K562 (cell line): ENCODE data around the gene CAPN2. TPM values are rescaled to one million over a fixed set of nuclear protein-coding genes. Genes with fewer than 3 reads are reported as not detected.
A peak's percentile ranks its signal among the peaks of the same experiment; 100 is the strongest.

Experiments used
- ASH1L ChIP-seq: fragments of 450-650 bp; IDR thresholded peaks from 2 replicates; pipeline ENCODE4 v1.6.1; 2018; ENCODE audit warnings: borderline replicate concordance, mild to moderate bottlenecking, low read depth; ENCODE audit not compliant: partially characterized antibody
- C11orf30 ChIP-seq: fragments of 450-650 bp; IDR thresholded peaks from 2 replicates; pipeline ENCODE4 v1.6.1; 2016; ENCODE audit warnings: low read depth, mild to moderate bottlenecking
- ETV5 ChIP-seq: sonication (generic); formaldehyde crosslinking; IDR thresholded peaks from 2 replicates; pipeline ENCODE4 v1.4.0; 2020; ENCODE audit warnings: low read depth, mild to moderate bottlenecking, missing genetic modification reagents
- HCFC1 ChIP-seq: IDR thresholded peaks from 2 replicates; pipeline ENCODE4 v1.6.1; 2012; ENCODE audit warnings: low read depth, low read length, improper control_type of control experiment
- HDAC6 ChIP-seq: IDR thresholded peaks from 2 replicates; pipeline ENCODE4 v1.6.1; 2012; ENCODE audit warnings: low read depth, mild to moderate bottlenecking, control low read depth, inconsistent platforms, low read length, moderate library complexity
- HMGN3 ChIP-seq: IDR thresholded peaks from 2 replicates; pipeline ENCODE4 v1.6.1; 2011; ENCODE audit warnings: borderline replicate concordance, low read depth, mild to moderate bottlenecking, mixed read lengths, low read length; ENCODE audit not compliant: insufficient read length; ENCODE audit errors: extremely low read depth
- L3MBTL2 ChIP-seq: fragments of 450-650 bp; IDR thresholded peaks from 2 replicates; pipeline ENCODE4 v1.6.1; 2016; ENCODE audit warnings: mild to moderate bottlenecking, moderate library complexity
- POLR3G ChIP-seq: IDR thresholded peaks from 2 replicates; pipeline ENCODE4 v1.6.1; 2011; ENCODE audit not compliant: insufficient read length, insufficient replicate concordance; ENCODE audit errors: extremely low read depth
- RBBP5 ChIP-seq: fragments of 200-600 bp; sonication (generic); IDR thresholded peaks from 2 replicates; pipeline ENCODE4 v1.6.1; 2012; ENCODE audit warnings: borderline replicate concordance, mild to moderate bottlenecking, low read length, control low read depth, inconsistent platforms; ENCODE audit not compliant: insufficient read depth, poor library complexity, severe bottlenecking
- RBM22 ChIP-seq: fragments of 200-400 bp; formaldehyde crosslinking; IDR thresholded peaks from 2 replicates; pipeline ENCODE4 v1.6.1; 2018; ENCODE audit warnings: low read length, low read depth; ENCODE audit not compliant: poor library complexity, severe bottlenecking
- ZNF146 ChIP-seq: IDR thresholded peaks from one replicate; pipeline ENCODE4 v1.6.1; 2018; ENCODE audit warnings: missing compliant biosample characterization; ENCODE audit not compliant: unreplicated experiment
- ZNF507 ChIP-seq: conservative IDR thresholded peaks from 2 replicates; pipeline ENCODE4 v1.6.1; 2017; ENCODE audit warnings: missing genetic modification characterization, missing compliant biosample characterization
- polyA plus RNA-seq, 8 experiments: library from polyadenylated mRNA; depleted of rRNA in 4 of 8; stranded (reverse) in 5 of 8; unstranded in 3 of 8; fragments of >200 nt; fragmentation: Nextera tagmentation in 2 of 8; fragmentation: Illumina TruSeq in 1 of 8; extraction: Ambion mirVana in 2 of 8; extraction: Trizol in 1 of 8; gene quantifications; 2 replicates each; pipeline versions ENCODE4 v1.2.1 to v1.2.3, GENCODE V29; 2011 to 2014; ENCODE audit warnings: inconsistent platforms in 1 of 8, missing spikeins in 1 of 8
- total RNA-seq, 7 experiments: library from RNA; depleted of rRNA in 6 of 7; stranded (reverse); fragments of >200 nt in 6 of 7; fragmentation: Illumina TruSeq in 2 of 7; extraction: Trizol in 2 of 7; gene quantifications; 2 replicates each; pipeline versions ENCODE4 v1.2.1 to v1.2.3, GENCODE V29; 2011 to 2021; ENCODE audit warnings: low replicate concordance in 1 of 7
- TF ChIP-seq, protein P1 (sequence below): IDR thresholded peaks from 2 replicates; pipeline ENCODE4 v1.6.1; 2014; ENCODE audit warnings: antibody characterized with exemption
- TF ChIP-seq, protein P2 (sequence below), 2 experiments: fragments of 450-650 bp; IDR thresholded peaks; 2 replicates each; pipeline ENCODE4 v1.6.1; 2016; ENCODE audit warnings: mild to moderate bottlenecking in 2 of 2, borderline replicate concordance in 1 of 2, low read depth in 1 of 2, moderate library complexity in 1 of 2
- TF ChIP-seq, protein P3 (sequence below): fragments of 450-650 bp; IDR thresholded peaks from 2 replicates; pipeline ENCODE4 v1.6.1; 2016; ENCODE audit warnings: antibody characterized with exemption

The CAPN2 gene
- total and polyA plus RNA-seq, 9 of the 15 experiments (the other 6 are each of a cell fraction or from before 2014, with no cell fraction given) = 24.6 to 157 (median 101) TPM

DNA sequence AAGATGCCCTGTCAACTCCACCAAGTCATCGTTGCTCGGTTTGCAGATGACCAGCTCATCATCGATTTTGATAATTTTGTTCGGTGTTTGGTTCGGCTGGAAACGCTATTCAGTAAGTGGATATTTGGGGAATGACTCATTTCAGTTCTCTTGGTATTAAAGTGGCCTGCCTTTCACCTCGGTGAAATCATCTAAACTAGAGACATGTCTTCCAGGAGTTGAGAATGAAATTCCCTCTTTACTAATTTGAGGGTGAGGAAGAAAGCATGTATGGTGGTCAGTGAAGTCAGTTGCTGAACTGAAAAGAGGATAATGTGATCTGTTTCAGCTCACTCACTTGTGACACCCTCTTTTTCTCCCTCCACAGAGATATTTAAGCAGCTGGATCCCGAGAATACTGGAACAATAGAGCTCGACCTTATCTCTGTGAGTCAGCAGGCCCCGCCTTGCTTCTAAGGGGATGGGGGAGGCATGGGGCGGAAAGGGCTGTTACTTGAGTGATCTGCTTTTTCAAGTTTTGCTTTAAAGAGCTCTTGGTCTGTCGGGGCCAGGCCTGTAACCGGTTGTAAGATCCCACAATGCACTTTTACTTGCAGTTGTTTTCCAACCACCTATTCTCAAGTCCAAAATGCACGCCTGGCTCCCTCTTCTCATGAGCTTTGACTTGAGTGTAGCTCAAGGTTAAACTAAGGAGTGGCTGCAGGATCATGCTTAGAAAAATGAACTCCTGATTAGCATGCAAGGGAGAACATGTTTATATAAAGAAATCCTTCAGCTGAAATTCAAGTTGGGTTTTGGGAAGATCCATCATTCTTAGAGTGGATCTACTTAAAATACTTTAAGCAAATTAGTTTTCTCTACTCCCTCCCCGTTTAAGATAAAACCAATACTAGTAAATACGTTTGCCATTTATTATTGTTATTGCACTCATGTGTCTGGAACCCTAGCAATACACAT lies 59.8 kb downstream of the CAPN2 start (continued):
- TF ChIP-seq HCFC1 = peak; percentile 5; the same call in 1 of the 2 replicates
- peak; percentile 88 for TF ChIP-seq L3MBTL2
- TF ChIP-seq, protein P1, sequence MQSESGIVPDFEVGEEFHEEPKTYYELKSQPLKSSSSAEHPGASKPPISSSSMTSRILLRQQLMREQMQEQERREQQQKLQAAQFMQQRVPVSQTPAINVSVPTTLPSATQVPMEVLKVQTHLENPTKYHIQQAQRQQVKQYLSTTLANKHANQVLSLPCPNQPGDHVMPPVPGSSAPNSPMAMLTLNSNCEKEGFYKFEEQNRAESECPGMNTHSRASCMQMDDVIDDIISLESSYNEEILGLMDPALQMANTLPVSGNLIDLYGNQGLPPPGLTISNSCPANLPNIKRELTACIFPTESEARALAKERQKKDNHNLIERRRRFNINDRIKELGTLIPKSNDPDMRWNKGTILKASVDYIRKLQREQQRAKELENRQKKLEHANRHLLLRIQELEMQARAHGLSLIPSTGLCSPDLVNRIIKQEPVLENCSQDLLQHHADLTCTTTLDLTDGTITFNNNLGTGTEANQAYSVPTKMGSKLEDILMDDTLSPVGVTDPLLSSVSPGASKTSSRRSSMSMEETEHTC = peak; percentile 59
- TF ChIP-seq ETV5 = peak; percentile 73; the same call in 1 of the 2 replicates
- TF ChIP-seq RBBP5 = peak; percentile 84
- TF ChIP-seq ZNF146 (CRISPR knock-in tag) = no peak
- no peak for TF ChIP-seq HDAC6
- peak; percentile 74 for TF ChIP-seq C11orf30
- no peak for TF ChIP-seq ZNF507 (tag)
- TF ChIP-seq, protein P2, sequence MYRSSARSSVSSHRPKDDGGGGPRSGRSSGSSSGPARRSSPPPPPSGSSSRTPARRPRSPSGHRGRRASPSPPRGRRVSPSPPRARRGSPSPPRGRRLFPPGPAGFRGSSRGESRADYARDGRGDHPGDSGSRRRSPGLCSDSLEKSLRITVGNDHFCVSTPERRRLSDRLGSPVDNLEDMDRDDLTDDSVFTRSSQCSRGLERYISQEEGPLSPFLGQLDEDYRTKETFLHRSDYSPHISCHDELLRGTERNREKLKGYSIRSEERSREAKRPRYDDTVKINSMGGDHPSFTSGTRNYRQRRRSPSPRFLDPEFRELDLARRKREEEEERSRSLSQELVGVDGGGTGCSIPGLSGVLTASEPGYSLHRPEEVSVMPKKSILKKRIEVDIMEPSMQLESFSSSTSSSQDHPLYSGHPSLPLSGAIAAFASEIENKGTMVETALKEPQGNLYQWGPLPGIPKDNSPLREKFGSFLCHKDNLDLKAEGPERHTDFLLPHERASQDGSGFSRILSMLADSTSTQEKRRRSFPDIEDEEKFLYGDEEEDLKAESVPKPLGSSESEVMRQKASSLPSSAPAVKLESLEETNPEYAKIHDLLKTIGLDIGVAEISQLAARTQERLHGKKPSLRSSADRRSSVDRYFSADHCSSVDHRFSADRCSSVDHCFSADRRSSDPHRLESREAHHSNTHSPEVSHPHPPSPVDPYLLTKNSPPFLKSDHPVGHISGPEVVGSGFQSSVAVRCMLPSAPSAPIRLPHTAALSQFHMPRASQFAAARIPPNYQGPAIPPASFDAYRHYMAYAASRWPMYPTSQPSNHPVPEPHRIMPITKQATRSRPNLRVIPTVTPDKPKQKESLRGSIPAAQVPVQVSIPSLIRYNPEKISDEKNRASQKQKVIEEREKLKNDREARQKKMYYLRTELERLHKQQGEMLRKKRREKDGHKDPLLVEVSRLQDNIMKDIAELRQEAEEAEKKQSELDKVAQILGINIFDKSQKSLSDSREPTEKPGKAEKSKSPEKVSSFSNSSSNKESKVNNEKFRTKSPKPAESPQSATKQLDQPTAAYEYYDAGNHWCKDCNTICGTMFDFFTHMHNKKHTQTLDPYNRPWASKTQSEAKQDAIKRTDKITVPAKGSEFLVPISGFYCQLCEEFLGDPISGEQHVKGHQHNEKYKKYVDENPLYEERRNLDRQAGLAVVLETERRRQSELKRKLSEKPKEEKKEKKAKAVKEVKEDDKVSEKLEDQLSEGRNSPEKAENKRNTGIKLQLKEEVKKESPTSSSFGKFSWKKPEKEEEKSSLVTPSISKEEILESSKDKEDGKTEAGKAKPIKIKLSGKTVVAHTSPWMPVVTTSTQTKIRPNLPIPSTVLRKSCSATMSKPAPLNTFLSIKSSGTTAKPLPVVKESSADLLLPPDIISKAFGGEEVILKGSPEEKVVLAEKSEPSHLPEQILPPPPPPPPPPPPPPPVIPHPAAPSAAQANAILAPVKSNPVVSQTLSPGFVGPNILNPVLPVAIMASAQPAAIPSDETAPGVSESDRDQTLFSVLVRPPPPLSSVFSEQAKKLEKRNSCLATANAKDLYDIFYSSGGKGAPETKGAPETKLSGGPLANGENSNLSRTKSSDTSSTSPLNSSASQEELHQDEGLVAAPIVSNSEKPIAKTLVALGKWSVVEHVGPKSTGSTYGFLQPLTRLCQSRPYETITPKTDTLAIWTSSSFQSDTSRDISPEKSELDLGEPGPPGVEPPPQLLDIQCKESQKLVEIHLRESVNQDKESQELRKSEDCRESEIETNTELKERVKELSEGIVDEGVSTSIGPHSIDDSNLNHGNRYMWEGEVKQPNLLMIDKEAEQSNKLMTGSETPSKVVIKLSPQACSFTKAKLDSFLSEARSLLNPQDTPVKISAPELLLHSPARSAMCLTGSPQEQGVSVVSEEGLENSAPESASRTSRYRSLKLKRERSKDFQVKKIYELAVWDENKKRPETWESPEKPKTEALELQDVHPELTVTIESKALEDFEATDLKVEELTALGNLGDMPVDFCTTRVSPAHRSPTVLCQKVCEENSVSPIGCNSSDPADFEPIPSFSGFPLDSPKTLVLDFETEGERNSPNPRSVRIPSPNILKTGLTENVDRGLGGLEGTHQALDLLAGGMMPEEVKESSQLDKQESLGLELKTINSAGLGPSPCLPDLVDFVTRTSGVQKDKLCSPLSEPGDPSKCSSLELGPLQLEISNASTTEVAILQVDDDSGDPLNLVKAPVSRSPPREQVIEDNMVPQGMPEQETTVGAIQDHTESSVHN (IDR thresholded peaks at IDR 0.05; ENCODE audit: borderline replicate concordance in 1 of 2, low read depth in 1 of 2) = peak in 1 of 2 experiments; percentile 91; a peak in 2 of 4 replicates
- TF ChIP-seq RBM22 = no peak
- TF ChIP-seq, protein P3, sequence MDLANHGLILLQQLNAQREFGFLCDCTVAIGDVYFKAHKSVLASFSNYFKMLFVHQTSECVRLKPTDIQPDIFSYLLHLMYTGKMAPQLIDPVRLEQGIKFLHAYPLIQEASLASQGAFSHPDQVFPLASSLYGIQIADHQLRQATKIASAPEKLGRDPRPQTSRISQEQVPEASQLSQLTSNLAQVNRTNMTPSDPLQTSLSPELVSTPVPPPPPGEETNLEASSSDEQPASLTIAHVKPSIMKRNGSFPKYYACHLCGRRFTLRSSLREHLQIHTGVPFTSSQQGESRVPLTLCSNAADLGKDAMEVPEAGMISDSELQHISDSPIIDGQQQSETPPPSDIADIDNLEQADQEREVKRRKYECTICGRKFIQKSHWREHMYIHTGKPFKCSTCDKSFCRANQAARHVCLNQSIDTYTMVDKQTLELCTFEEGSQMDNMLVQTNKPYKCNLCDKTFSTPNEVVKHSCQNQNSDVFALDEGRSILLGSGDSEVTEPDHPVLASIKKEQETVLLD = peak; percentile 80; the same call in 1 of the 2 replicates
- peak; percentile 67 for TF ChIP-seq HMGN3
- no peak for TF ChIP-seq POLR3G
- TF ChIP-seq ASH1L = peak; percentile 2
